Transverse colon (tissue), 4 donors: Measurements from ENCODE around the gene LMBR1.

Source experiments
- EP300 ChIP-seq: sonication (generic); formaldehyde crosslinking; IDR thresholded peaks from one replicate; pipeline ENCODE4 v1.6.1; 2017; ENCODE audit warnings: antibody characterized with exemption, low read depth
- POLR2A ChIP-seq: fragments of 450-650 bp; IDR thresholded peaks from one replicate; pipeline ENCODE4 v1.6.1; 2016; ENCODE audit warnings: antibody characterized with exemption, mild to moderate bottlenecking, moderate library complexity
- POLR2AphosphoS5 ChIP-seq, 3 donors: sonication (generic); formaldehyde crosslinking; IDR thresholded peaks; one replicate each; pipeline ENCODE4 v1.6.1; 2016; ENCODE audit warnings: antibody characterized with exemption in 3 of 3
- TF ChIP-seq, protein P1 (sequence below), 5 experiments: fragments of 200-600 bp in 3 of 5; fragments of 450-650 bp in 2 of 5; sonication (generic) in 3 of 5; IDR thresholded peaks; 1 replicate in 2 of 5; 2 replicates in 3 of 5; pipeline ENCODE4 v1.5.1; 2016 to 2017; ENCODE audit warnings: antibody characterized with exemption in 5 of 5, inconsistent platforms in 3 of 5, mild to moderate bottlenecking in 2 of 5, moderate library complexity in 1 of 5

DNA sequence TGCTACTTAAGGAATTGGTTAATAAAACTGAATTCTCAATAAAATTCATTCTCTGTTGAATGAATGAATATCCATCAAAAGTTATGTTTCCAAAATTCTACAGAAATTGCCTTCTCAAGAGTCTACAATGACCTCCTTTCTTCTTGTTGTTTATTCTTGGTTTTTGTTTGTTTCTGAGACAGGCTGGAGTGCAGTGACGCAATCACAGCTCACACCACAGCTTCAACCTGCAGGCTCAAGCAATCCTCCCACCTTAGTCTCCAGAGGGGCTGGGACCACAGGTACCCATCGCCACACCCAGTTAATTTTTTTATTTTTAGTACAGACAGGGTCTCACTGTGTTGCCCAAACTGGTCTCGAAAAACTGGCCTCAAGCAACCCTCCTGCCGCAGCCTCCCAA lies 97.6 kb downstream of the LMBR1 start:
- TF ChIP-seq, protein P1, sequence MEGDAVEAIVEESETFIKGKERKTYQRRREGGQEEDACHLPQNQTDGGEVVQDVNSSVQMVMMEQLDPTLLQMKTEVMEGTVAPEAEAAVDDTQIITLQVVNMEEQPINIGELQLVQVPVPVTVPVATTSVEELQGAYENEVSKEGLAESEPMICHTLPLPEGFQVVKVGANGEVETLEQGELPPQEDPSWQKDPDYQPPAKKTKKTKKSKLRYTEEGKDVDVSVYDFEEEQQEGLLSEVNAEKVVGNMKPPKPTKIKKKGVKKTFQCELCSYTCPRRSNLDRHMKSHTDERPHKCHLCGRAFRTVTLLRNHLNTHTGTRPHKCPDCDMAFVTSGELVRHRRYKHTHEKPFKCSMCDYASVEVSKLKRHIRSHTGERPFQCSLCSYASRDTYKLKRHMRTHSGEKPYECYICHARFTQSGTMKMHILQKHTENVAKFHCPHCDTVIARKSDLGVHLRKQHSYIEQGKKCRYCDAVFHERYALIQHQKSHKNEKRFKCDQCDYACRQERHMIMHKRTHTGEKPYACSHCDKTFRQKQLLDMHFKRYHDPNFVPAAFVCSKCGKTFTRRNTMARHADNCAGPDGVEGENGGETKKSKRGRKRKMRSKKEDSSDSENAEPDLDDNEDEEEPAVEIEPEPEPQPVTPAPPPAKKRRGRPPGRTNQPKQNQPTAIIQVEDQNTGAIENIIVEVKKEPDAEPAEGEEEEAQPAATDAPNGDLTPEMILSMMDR (IDR thresholded peaks at IDR 0.05) = no peak
- TF ChIP-seq POLR2AphosphoS5 (IDR thresholded peaks at IDR 0.05) (no peak), POLR2A (no peak), EP300 (no peak)
